ENCODE results near the gene COL4A2. TPM values are rescaled to one million over a fixed set of nuclear protein-coding genes. Genes with fewer than 3 reads are reported as not detected.

The COL4A2 gene
- total and polyA plus RNA-seq, 11 donors, result 92.4 to 377 (median 166) TPM

DNA sequence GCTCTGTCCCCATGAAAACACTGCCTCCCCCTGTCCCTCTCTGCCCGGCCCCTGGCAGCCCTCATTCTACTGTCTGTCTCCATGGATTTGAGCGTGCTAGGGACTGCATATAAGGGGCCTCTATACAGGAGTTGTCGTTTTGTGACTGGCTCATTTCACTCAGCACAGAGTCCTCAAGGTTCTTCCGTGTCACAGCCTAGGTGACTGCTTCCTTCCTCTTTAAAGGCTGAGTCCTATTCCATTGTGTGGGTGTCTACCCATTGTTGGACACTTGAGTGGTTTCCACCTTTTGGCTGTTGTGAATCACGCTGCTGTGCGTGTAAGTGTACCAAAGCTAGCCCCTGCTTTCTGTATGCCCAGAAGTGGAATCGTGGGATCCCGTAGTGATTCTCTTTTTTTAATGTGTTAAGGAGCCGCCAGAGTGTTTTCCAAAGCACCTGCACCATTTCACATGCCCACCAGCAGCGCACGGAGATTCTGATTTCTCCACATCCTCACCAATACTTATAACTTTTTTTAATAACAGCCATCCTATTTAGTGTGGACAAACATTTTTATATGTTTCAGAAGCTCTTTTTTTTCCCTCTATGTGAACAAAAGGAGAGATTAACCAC, 116.7 kb downstream of the COL4A2 start:
- H3K4me1 ChIP-seq, result peaks cover 0 to 51% (median 27%) of the 10 kb centered on the region in 12 donors
- no peak overlapping the region for H3K4me3 ChIP-seq
- ATAC-seq (peak in 3 of 4 donors; percentile 9 to 54 (median 12)), DNase-seq (no peak)
- no peaks in the 10 kb centered on the region for H3K9me3 ChIP-seq
- intact Hi-C loops (cut with DNase I), result no loop called here
- WGBS, 4 donors, result 66 to 70% (median 69%) methylated on average over 11 of the region's 11 CpGs
- peak overlapping the region in 3 of 12 donors; percentile 39 to 65 (median 53) for H3K27ac ChIP-seq
- TF ChIP-seq, protein P1, sequence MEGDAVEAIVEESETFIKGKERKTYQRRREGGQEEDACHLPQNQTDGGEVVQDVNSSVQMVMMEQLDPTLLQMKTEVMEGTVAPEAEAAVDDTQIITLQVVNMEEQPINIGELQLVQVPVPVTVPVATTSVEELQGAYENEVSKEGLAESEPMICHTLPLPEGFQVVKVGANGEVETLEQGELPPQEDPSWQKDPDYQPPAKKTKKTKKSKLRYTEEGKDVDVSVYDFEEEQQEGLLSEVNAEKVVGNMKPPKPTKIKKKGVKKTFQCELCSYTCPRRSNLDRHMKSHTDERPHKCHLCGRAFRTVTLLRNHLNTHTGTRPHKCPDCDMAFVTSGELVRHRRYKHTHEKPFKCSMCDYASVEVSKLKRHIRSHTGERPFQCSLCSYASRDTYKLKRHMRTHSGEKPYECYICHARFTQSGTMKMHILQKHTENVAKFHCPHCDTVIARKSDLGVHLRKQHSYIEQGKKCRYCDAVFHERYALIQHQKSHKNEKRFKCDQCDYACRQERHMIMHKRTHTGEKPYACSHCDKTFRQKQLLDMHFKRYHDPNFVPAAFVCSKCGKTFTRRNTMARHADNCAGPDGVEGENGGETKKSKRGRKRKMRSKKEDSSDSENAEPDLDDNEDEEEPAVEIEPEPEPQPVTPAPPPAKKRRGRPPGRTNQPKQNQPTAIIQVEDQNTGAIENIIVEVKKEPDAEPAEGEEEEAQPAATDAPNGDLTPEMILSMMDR (IDR thresholded peaks at IDR 0.05), result no peak
- TF ChIP-seq POLR2A (IDR thresholded peaks at IDR 0.05), result no peak
- H3K36me3 ChIP-seq, result peaks cover 0 to 60% (median 41%) of the 10 kb centered on the region in 9 donors
- H3K27me3 ChIP-seq, result peaks cover 0 to 7% (median 0%) of the 10 kb centered on the region in 9 donors

DNA sequence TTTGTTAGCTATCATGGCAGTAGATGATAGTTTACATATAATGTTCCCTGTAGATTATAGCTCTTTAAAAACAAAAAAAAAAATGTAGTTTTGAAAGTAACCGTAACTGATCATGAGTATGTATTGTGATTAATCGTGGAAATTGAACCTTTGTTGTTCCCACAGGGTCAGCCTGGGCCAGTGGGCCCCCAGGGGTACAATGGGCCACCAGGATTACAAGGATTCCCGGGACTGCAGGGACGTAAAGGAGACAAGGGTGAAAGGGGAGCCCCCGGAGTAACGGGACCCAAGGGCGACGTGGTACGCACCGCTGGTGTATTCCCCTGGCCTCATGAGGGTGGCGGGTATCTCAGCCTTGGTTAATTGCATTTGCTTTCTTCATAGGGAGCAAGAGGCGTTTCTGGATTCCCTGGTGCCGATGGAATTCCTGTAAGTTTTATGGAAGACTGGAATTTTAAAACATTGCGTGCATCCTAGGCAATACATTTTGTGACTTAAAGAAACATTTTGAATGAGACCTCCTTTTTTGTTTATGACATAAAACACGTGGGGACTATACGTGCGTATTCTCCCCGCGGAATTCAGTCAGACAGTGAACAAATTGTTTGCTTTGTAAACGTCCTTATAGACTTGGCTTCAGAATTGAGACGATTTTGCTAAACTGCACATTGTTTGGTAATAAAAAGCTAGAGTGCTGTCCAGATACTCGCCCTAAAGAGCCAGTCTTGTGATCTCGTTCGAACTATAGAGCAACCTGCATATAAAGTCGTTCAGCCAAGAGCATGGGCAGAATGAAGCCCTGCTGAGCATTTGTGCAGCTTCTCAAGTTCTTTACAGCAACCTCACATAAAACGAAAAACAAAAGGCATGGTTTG, 117.7 kb downstream of the COL4A2 start:
- Histone ChIP-seq H3K4me3 (no peak overlapping the region), H3K27ac (peak overlapping the region in 1 of 12 donors; percentile 45), H3K27me3 (peaks cover 0 to 7% (median 0%) of the 10 kb centered on the region in 9 donors), H3K36me3 (peaks cover 0 to 63% (median 46%) of the 10 kb centered on the region in 9 donors), H3K4me1 (peaks cover 0 to 47% (median 23%) of the 10 kb centered on the region in 12 donors), H3K9me3 (no peaks in the 10 kb centered on the region)
- 80 to 86% (median 85%) methylated on average over 26 of the region's 26 CpGs for WGBS, 4 donors
- intact Hi-C loops (cut with DNase I), result loop anchor here in 1 of 10 donors (5.0 kb wide), 1 partner anchor 203 kb away; no protein-coding TSS in a partner anchor
- ATAC-seq, result no peak
- TF ChIP-seq, protein P1 (IDR thresholded peaks at IDR 0.05), result no peak
- TF ChIP-seq POLR2A (IDR thresholded peaks at IDR 0.05), result no peak
- no peak for DNase-seq

DNA sequence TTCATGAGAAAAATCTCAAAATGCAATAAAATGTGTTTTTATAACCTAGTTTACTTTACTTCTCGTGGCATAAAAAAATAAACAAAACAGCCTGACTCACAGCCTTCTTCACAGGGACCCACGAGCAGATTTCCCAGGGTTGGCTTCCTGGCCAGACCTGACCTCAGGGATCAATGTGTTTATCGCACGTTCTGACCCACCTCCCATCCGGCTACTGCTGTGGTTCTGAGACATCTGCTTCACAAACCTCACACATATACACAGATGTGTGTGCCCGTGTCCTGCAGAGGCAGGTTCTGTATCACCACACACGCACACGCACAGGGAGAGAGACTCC, 118.3 kb downstream of the COL4A2 start:
- TF ChIP-seq, protein P1 (IDR thresholded peaks at IDR 0.05), result no peak
- no peak for TF ChIP-seq POLR2A (IDR thresholded peaks at IDR 0.05)
- H3K27ac ChIP-seq, result peak overlapping the region in 1 of 12 donors; percentile 45
- intact Hi-C loops (cut with DNase I), result loop anchor here in 1 of 10 donors (5.0 kb wide), 1 partner anchor 203 kb away; no protein-coding TSS in a partner anchor

DNA sequence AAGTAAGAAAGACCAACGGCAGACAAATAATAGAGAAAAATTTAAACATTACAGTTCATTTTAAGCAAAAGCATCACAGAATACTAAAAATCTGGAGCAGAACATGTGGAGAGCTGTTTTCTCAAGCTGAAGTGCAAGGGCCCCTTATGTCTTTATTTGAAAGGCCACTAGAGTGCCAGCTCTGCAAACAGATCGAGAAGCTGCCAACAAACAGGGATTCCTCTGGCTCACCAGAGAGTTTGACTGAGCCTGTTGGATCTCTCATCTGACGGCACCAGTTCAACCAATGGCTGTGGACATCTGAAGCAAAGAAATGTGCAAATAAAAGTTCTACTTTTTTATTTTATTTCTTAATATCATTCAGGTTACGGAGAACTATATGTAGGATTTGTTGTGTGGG, 119.7 kb downstream of the COL4A2 start:
- WGBS, 4 donors, result 59 to 70% (median 68%) methylated on average over 4 of the region's 4 CpGs
- Histone ChIP-seq H3K4me3 (no peak overlapping the region), H3K36me3 (peaks cover 0 to 72% (median 57%) of the 10 kb centered on the region in 9 donors), H3K27me3 (peaks cover 0 to 7% (median 0%) of the 10 kb centered on the region in 9 donors), H3K27ac (peak overlapping the region in 1 of 12 donors; percentile 45), H3K9me3 (no peaks in the 10 kb centered on the region), H3K4me1 (peaks cover 0 to 43% (median 21%) of the 10 kb centered on the region in 12 donors)
- intact Hi-C loops (cut with DNase I), result loop anchor here in 1 of 10 donors (5.0 kb wide), 1 partner anchor 204 kb away; no protein-coding TSS in a partner anchor
- TF ChIP-seq, protein P1 (IDR thresholded peaks at IDR 0.05), result no peak
- no peak for TF ChIP-seq POLR2A (IDR thresholded peaks at IDR 0.05)
- DNase-seq (no peak), ATAC-seq (peak in 3 of 4 donors; percentile 49 to 65 (median 62))

More for the DNA sequence above, 118.3 kb downstream of the COL4A2 start:
- Histone ChIP-seq H3K27me3 (peaks cover 0 to 7% (median 0%) of the 10 kb centered on the region in 9 donors), H3K4me1 (peaks cover 0 to 41% (median 20%) of the 10 kb centered on the region in 12 donors), H3K36me3 (peaks cover 0 to 66% (median 50%) of the 10 kb centered on the region in 9 donors), H3K9me3 (no peaks in the 10 kb centered on the region), H3K4me3 (no peak overlapping the region)
- no peak for DNase-seq
- ATAC-seq, result no peak
- 82 to 90% (median 85%) methylated on average over 8 of the region's 8 CpGs for WGBS, 4 donors
